OCI-M2 (cell line): ENCODE measurements around the gene IRF9.

Experiments
- DNase-seq: peaks from one replicate; lab custom pipeline; 2025; ENCODE audit not compliant: unreplicated experiment; lab: John Stamatoyannopoulos, UW

IRF9 gene

DNA sequence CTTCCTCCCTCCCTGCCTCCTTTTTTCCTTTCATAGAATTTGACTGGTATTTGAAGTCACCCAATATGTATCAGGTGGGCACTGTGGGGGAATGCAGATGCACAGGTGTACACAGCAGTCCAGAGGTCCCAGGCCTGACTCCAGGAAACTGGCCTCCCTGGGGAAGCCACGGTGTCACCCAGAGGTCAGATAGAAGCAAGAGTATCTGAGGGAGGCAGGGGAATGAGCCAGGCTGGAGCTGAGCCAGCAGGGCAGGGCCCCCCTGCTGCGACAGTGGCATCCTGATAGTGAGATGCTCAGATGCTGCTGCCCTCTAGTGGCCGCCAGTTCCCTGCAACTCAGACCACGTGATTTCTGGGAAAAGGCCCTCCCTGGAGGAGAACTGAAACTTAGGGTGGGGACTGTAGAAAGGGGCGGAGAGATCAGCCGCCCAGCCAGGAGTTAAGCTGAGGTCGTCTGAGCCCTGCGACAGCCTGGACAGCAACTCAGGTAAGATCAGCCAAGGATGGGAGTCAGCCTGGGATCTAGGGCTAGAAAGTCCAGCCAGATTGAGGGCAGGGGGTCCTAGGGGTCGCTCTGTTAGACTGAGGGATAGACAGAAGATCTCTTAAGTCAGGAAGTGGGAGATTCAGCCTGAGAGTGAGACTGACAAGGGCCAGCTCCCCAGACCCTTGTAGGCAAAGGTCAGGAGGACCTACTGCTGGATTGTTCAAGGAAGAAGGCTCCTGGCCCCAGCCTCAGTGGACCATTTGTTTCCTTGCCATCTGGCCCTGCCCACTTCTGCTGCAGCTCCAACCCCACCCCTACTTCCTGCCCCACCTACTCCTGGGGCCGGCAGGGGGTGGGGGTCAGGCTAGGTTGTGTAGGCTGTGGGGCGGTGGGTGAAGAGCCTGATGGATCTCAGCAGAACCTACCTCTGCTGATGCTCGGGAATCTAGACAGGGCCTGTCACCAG, at the start of gene IRF9:
Gene IRF9, plus strand, starts transcription at position 416 of the 955 bp plus-strand sequence. CDS start 880 bp downstream, outside the sequence.
- peak; percentile 90 for DNase-seq

- no peak for DNase-seq
Measured at GRCh38 chr14:24113379-24113800, 47.7 kb upstream of the IRF9 start.

GRCh38 chr14:24113801-24114531, 47.1 kb upstream of the IRF9 start:
- peak; percentile 85 for DNase-seq

DNA sequence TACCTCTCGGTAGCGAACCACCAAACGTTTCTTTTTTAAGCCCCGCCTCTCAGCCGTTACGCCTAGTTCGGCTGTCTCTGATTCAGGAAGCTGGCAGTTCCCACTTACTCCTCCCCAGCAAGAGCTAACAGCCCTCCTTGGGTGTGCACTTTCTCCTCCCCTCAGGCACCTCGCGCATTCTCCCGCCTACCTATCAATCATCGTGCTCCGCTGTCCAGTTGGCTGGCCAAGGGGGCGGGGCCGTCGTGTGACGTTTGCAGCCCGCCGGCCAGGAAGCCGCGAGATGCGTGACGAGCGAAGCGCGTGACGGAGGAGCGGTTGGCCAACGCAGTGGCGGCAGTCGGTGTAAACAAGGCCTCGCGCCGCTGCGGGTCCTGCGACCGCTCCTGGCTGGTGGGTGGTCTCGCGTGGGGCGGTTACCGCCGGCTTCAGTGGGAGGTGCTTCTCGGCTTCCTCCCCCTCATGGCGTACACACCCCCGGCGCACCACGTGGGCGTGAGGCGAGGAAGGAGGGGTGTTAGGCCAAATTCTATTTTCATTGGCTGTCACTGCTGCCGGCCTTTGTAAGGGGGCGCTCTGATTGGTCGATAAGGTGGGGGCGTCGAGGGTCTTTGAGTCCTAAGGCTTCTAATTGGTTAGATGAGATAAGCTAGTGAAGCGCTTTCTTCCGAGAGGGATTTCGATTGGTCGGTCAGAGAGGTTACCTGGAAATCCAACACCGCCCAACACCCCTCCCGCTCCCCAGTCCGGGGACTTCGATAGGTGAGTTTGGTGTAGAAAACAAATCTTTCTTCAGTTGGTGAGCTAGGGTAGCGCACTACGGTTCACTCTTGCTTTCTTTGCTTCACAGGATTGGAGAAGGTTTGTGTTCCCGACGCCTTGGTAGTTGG, 46.3 kb upstream of the IRF9 start, which contains the start of the genes DCAF11 and NRL:
Gene DCAF11, plus strand, starts transcription at position 246 of the 890 bp plus-strand sequence. CDS start 818 bp downstream, outside the sequence.
Gene NRL, minus strand, starts transcription at position 418 of the 890 bp plus-strand sequence. CDS start 32,101 bp downstream, outside the sequence.
- DNase-seq = peak; percentile 96

DNA sequence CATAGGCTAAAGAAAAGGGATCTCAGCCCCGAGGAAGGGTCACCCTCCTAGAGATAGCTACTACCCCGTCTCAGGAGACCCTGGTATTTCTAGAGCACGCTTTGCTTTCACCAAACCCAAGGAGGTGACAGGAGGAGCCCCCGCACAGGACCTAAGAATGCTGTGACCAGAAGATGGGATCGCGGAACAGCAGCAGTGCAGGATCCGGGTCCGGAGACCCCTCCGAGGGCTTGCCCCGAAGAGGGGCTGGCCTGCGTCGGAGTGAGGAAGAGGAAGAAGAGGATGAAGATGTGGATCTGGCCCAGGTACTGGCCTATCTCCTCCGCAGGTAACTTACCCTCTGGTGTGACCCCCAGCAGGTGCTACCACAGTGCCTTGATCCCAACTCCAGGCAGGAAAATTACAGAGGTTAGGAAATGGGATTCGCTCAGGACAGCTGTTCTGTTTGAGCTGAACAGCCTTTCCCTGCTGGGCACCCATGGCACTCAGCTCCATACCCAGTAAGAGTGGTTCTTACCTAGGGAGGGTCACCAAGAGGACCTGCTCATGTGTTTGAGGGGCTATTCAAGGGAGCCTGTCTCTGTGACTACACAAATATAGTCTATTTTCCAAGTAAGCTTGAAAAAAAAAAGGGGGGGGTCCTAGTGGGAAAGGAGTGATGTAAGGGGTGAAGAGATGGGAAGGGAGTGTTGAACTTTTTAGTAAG, 45.5 kb upstream of the IRF9 start:
- DNase-seq = no peak

GRCh38 chr14:24116128-24116814, 44.8 kb upstream of the IRF9 start:
- DNase-seq = no peak

DNA sequence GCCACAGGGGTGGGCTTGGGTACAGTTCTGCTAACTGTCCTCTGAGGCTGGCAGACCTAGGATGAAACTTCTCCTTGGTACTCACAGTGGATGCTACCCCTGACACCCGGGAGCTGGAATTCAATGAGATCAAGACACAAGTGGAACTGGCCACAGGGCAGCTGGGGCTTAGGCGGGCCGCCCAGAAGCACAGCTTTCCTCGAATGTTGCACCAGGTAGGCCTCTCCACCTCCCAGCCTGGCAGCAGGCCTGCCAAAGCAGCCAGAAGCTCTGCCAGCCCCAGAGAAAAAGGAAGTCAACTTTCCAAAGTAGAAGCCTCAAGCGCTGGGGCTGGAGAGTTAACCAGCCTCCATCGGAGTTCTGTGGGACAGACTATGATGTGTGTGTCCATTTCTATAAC, 43.9 kb upstream of the IRF9 start:
- no peak for DNase-seq

DNA sequence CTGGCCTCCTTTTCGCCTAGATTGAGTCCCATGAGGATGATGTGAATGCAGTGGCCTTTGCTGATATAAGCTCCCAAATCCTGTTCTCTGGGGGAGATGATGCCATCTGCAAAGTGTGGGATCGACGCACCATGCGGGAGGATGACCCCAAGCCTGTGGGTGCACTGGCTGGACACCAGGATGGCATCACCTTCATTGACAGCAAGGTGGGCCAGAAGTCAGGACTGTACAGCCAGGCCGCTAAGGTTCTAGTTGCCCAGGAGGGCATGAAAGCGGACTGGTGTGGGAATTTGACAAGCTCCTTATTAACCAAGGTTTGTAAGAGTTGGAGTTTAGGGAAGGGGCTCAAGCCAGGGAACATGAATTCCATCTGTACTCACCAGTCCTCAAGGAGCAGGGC, 41.4 kb upstream of the IRF9 start:
- no peak for DNase-seq

DNA sequence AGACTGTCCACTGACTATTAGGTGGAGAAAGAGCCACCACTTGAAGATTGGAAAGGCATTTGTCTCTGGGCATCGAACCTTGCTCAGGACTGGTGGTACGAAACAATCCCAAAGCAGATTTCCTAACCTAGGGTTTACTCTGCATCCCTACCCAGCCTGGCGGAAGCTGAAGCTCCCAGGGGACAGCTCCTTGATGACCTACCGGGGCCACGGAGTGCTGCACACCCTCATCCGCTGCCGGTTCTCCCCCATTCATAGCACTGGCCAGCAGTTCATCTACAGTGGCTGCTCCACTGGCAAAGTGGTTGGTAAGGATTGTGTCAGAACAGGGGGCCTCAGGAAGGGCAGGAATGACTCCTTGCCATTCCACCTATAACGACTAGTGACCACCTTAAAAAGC, 39.9 kb upstream of the IRF9 start:
- DNase-seq = no peak

DNA sequence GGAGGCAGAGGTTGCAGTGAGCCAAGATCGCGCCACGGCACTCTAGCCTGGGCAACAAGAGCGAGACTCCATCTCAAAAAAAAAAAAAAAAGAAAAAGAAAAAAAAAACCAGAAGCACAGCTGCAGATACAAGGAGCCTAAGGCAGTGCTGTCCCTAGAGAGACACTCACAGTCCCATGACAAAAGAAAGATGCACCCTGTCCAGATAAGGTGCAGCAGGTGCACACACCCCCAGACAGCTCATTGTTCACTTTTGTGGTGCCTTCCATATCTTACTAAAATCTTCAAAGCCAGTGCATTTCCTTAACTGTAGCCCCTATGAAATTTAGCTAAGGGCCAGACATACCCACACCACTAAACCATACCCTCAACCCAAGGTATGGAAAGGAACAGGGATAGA, 38.6 kb upstream of the IRF9 start:
- no peak for DNase-seq

DNA sequence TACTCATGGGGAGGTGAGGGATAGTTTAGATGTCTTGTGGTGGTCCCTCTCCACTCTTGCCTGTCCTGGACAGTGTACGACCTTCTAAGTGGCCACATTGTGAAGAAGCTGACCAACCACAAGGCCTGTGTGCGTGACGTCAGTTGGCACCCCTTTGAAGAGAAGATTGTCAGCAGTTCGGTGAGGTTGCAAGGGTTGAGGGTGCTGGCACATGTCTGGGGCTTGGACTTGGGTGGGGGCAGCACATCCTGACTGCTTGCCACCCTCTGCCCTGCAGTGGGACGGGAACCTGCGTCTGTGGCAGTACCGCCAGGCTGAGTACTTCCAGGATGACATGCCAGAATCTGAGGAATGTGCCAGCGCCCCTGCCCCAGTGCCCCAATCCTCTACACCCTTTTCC, 38.2 kb upstream of the IRF9 start:
- no peak for DNase-seq

DNA sequence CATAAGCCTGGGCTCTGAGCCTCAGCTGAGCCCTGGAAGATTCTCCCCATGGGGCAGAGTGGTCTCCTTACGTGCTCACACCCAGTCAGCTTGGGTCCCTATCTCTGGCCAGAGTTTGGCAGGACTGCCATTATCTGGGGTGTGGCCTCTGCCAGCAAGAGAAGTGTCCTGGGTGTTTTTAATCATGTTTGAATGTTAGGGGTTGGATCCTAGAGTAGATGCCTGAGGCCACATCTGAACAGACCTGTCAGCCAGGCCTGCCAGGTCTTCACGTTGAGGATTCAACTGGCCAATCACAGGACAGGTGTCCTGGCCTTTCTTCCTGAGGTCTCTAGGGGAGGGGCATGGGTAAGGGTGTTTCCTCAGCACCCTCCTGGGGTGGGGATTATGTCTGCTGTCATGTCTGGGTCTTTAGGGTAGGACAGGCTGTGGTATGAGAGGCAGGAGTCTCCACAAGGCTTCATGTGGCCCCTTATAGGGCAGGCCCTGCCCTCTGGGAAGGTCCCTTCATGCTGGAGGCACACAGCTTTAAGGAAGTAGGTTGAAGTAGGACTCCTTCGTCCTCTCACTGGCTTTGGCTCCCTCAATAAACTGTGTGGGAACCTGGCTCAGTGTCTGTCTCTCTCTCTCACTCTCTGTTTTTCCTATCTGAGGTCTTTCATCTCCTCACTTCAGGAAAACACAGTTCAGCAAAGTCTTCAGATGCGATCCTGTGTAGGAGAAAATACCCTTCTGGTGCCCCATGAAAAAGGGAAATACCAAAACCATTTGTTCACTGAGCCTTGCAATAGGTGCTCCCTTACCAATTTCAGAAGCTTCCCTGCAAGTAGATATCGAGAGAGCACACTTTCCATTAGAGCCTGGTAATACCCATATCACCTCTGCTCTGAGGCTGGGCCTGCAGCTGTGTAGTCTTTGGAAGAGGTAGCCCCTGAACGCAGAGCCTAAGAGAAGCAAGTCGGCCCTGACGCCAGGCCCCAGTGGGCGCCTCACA, 37.3 kb upstream of the IRF9 start:
- no peak for DNase-seq

GRCh38 chr14:24126939-24127338, 34.1 kb upstream of the IRF9 start:
- no peak for DNase-seq

DNA sequence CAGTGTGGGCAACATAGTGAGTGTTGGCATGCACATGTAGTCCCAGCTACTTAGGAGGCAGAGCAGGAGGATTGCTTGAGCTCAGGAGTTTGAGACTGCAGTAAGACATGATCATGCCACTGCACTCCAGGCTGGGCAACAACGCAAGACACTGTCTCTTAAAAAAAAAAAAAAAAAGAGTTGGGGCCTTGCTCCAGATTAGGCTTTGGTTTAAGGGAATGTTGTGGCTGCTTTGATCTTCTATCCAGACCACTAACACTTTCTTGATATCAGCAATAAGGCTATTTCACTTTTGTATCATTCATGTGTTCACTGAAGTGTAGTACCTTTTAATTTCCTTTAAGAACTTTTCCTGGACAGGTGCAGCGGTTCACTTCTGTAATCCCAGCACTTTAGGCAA, 33.4 kb upstream of the IRF9 start:
- DNase-seq = no peak

- DNase-seq = no peak
Measured at GRCh38 chr14:24129410-24129998, 31.6 kb upstream of the IRF9 start.

- no peak for DNase-seq
Measured at GRCh38 chr14:24130380-24130716, 30.7 kb upstream of the IRF9 start, which contains the start of gene FITM1. Gene FITM1 (plus strand): TSS chr14:24130659. CDS start chr14:24131564, 905 bp downstream.

- DNase-seq = no peak
Measured at GRCh38 chr14:24130717-24131548, 30.1 kb upstream of the IRF9 start.
